HepG2 (cell line): ENCODE results near the gene PLVAP. TPM values are rescaled to one million over a fixed set of nuclear protein-coding genes. Genes with fewer than 3 reads are reported as not detected.

Experiments used
- ARHGAP35 ChIP-seq: sonication (generic); formaldehyde crosslinking; IDR thresholded peaks from 2 replicates; pipeline ENCODE4 v1.9.0; 2022; ENCODE audit warnings: mild to moderate bottlenecking, inconsistent platforms, moderate library complexity, missing genetic modification reagents, borderline replicate concordance
- BRF2 ChIP-seq: sonication (generic); formaldehyde crosslinking; IDR thresholded peaks from 2 replicates; pipeline ENCODE4 v1.8.1; 2022; ENCODE audit warnings: mild to moderate bottlenecking, missing genetic modification reagents
- CREB1 ChIP-seq, 2 experiments: fragments of 450-650 bp in 1 of 2; IDR thresholded peaks; 2 replicates each; pipeline ENCODE4 v1.6.1; 2016 to 2017; ENCODE audit warnings: control low read depth in 1 of 2, mild to moderate bottlenecking in 1 of 2, missing compliant biosample characterization in 1 of 2, missing genetic modification characterization in 1 of 2
- JDP2 ChIP-seq: sonication (generic); formaldehyde crosslinking; IDR thresholded peaks from 2 replicates; pipeline ENCODE4 v1.8.1; 2022; ENCODE audit warnings: missing genetic modification reagents, borderline replicate concordance
- JUND ChIP-seq: sonication (generic); formaldehyde crosslinking; IDR thresholded peaks from 2 replicates; pipeline ENCODE4 v1.8.0; 2022; ENCODE audit warnings: mild to moderate bottlenecking, missing genetic modification reagents
- KDM1A ChIP-seq: IDR thresholded peaks from 2 replicates; pipeline ENCODE4 v1.6.1; 2016; ENCODE audit warnings: missing compliant biosample characterization
- LRRFIP1 ChIP-seq: sonication (generic); formaldehyde crosslinking; conservative IDR thresholded peaks from 2 replicates; pipeline ENCODE4 v1.4.0; 2020; ENCODE audit warnings: missing genetic modification reagents
- PBX2 ChIP-seq: IDR thresholded peaks from 2 replicates; pipeline ENCODE4 v1.6.1; 2016; ENCODE audit warnings: control low read depth
- RXRA ChIP-seq: sonication (generic); formaldehyde crosslinking; IDR thresholded peaks from 2 replicates; pipeline ENCODE4 v1.5.1; 2020; ENCODE audit warnings: missing genetic modification reagents
- SP4 ChIP-seq: sonication (generic); formaldehyde crosslinking; IDR thresholded peaks from 2 replicates; pipeline ENCODE4 v1.8.1; 2023; ENCODE audit warnings: mild to moderate bottlenecking, missing genetic modification reagents
- ZC3H13 ChIP-seq: sonication (generic); formaldehyde crosslinking; IDR thresholded peaks from 2 replicates; pipeline ENCODE4 v1.8.1; 2023; ENCODE audit warnings: mild to moderate bottlenecking, missing genetic modification reagents, moderate library complexity
- ZFP82 ChIP-seq: sonication (generic); formaldehyde crosslinking; IDR thresholded peaks from 2 replicates; pipeline ENCODE4 v1.5.1; 2020; ENCODE audit warnings: mild to moderate bottlenecking, missing genetic modification reagents, borderline replicate concordance
- ZFP91 ChIP-seq: sonication (generic); formaldehyde crosslinking; IDR thresholded peaks from 2 replicates; pipeline ENCODE4 v1.9.0; 2022; ENCODE audit warnings: missing genetic modification reagents, mild to moderate bottlenecking, borderline replicate concordance
- ZNF276 ChIP-seq: sonication (generic); formaldehyde crosslinking; IDR thresholded peaks from 2 replicates; pipeline ENCODE4 v1.4.0; 2020; ENCODE audit warnings: mild to moderate bottlenecking, low read depth, missing genetic modification reagents
- ZNF431 ChIP-seq: sonication (generic); formaldehyde crosslinking; IDR thresholded peaks from 2 replicates; pipeline ENCODE4 v1.9.0; 2022; ENCODE audit warnings: missing genetic modification reagents, low read depth, mild to moderate bottlenecking, borderline replicate concordance
- ZNF574 ChIP-seq: sonication (generic); formaldehyde crosslinking; IDR thresholded peaks from 2 replicates; pipeline ENCODE4 v1.4.0; 2020; ENCODE audit warnings: missing genetic modification reagents
- ZNF768 ChIP-seq: sonication (generic); formaldehyde crosslinking; IDR thresholded peaks from 2 replicates; pipeline ENCODE4 v1.4.0; 2020; ENCODE audit warnings: missing genetic modification reagents
- ZNF879 ChIP-seq: sonication (generic); formaldehyde crosslinking; IDR thresholded peaks from 2 replicates; pipeline ENCODE4 v1.8.1; 2023; ENCODE audit warnings: missing genetic modification reagents
- polyA plus RNA-seq, 8 experiments: library from polyadenylated mRNA; depleted of rRNA in 3 of 8; stranded (reverse) in 7 of 8; unstranded in 1 of 8; fragments of >200 nt; fragmentation: Illumina TruSeq in 4 of 8; extraction: Trizol in 4 of 8; gene quantifications; 2 replicates each; pipeline versions ENCODE4 v1.2.1 to v1.2.3, GENCODE V29; 2011 to 2016; ENCODE audit warnings: low read depth in 4 of 8, missing spikeins in 1 of 8, mixed read lengths in 1 of 8; ENCODE audit not compliant: insufficient read depth in 1 of 8
- total RNA-seq, 5 experiments: library from RNA; depleted of rRNA; stranded (reverse); fragments of >200 nt; fragmentation: Illumina TruSeq; extraction: Trizol; gene quantifications; 2 replicates each; pipeline ENCODE4 v1.2.3, GENCODE V29; 2016; ENCODE audit warnings: low read depth in 1 of 5

Gene PLVAP
- total and polyA plus RNA-seq, 2 of the 13 experiments (the other 11 are each of a cell fraction or from before 2014, with no cell fraction given), result 0.26 TPM; not detected in 1

- TF ChIP-seq LRRFIP1 (CRISPR knock-in tag), result no peak
- TF ChIP-seq ZNF431, result no peak
- peak; percentile 75 for TF ChIP-seq ZFP91 (CRISPR knock-in tag)
- peak; percentile 67 for TF ChIP-seq RXRA
- no peak for TF ChIP-seq ZFP82 (CRISPR knock-in tag)
- TF ChIP-seq ARHGAP35 (CRISPR knock-in tag), result peak; percentile 55; the same call in 1 of the 2 replicates
- TF ChIP-seq ZNF768 (CRISPR knock-in tag), result no peak
- TF ChIP-seq KDM1A (CRISPR knock-in tag), result 0 out of 2 replicates have a peak, but pooled peaks have one; percentile 12
- no peak for TF ChIP-seq ZNF879 (CRISPR knock-in tag)
- no peak for TF ChIP-seq CREB1 (IDR thresholded peaks at IDR 0.05)
- TF ChIP-seq CREB1 (CRISPR knock-in tag; IDR thresholded peaks at IDR 0.05), result no peak
- peak; percentile 75 for TF ChIP-seq ZNF574 (CRISPR knock-in tag)
- no peak for TF ChIP-seq JDP2
- peak; percentile 18; the same call in 1 of the 2 replicates for TF ChIP-seq SP4 (CRISPR knock-in tag)
- TF ChIP-seq PBX2 (CRISPR knock-in tag), result no peak
- peak; percentile 80; the same call in 1 of the 2 replicates for TF ChIP-seq ZC3H13 (CRISPR knock-in tag)
- no peak for TF ChIP-seq BRF2
- TF ChIP-seq JUND (CRISPR knock-in tag), result peak; percentile 55; the same call in 1 of the 2 replicates
- no peak for TF ChIP-seq ZNF276 (CRISPR knock-in tag)
These were observed 36.2 kb downstream of the PLVAP start (continued) for GRCh38 chr19:17340871-17341357.
